ENCODE data around the gene NKAIN2.
"Not testable (repeated sequence)": the region's sequence is repeated elsewhere in the genome, so short reads cannot be mapped to it uniquely, and the experiment has no call there.

Gene NKAIN2

GRCh38 chr6:124535746-124536145 lies 732.1 kb downstream of the NKAIN2 start:
- DNase-seq = no peak

- DNase-seq = no peak
These were observed 732.6 kb downstream of the NKAIN2 start for GRCh38 chr6:124536157-124536841.

- no peak for DNase-seq
These were observed 733.2 kb downstream of the NKAIN2 start for GRCh38 chr6:124536842-124537191.

GRCh38 chr6:124539096-124539495 lies 735.4 kb downstream of the NKAIN2 start:
- DNase-seq = no peak

- no peak for DNase-seq
These were observed 737.9 kb downstream of the NKAIN2 start for GRCh38 chr6:124541573-124541972.

GRCh38 chr6:124546601-124547000 lies 742.9 kb downstream of the NKAIN2 start:
- no peak for DNase-seq

- no peak for DNase-seq
These were observed 748.1 kb downstream of the NKAIN2 start for GRCh38 chr6:124551711-124552233.

GRCh38 chr6:124557873-124558272 lies 754.2 kb downstream of the NKAIN2 start:
- no peak for DNase-seq

- DNase-seq = not testable (repeated sequence)
These were observed 756.4 kb downstream of the NKAIN2 start for GRCh38 chr6:124560078-124560477.

- no peak for DNase-seq
These were observed 757.4 kb downstream of the NKAIN2 start for GRCh38 chr6:124560873-124561567.

GRCh38 chr6:124561635-124562130 lies 758.0 kb downstream of the NKAIN2 start:
- DNase-seq = no peak

- not testable (repeated sequence) for DNase-seq
These were observed 760.5 kb downstream of the NKAIN2 start for GRCh38 chr6:124564125-124564524.

GRCh38 chr6:124567401-124567800 lies 763.7 kb downstream of the NKAIN2 start:
- DNase-seq = no peak

- no peak for DNase-seq
These were observed 770.3 kb downstream of the NKAIN2 start for GRCh38 chr6:124573953-124574352.

- no peak for DNase-seq
These were observed 774.1 kb downstream of the NKAIN2 start for GRCh38 chr6:124577734-124578281.

- no peak for DNase-seq
These were observed 786.3 kb downstream of the NKAIN2 start for GRCh38 chr6:124590001-124590400.

GRCh38 chr6:124599656-124600055 lies 796.0 kb downstream of the NKAIN2 start:
- no peak for DNase-seq

- DNase-seq = no peak
These were observed 801.1 kb downstream of the NKAIN2 start for GRCh38 chr6:124604719-124605118.

GRCh38 chr6:124607119-124607627 lies 803.5 kb downstream of the NKAIN2 start:
- no peak for DNase-seq

GRCh38 chr6:124613031-124613430 lies 809.4 kb downstream of the NKAIN2 start:
- no peak for DNase-seq

GRCh38 chr6:124622351-124622750 lies 818.7 kb downstream of the NKAIN2 start:
- no peak for DNase-seq

GRCh38 chr6:124633655-124634054 lies 830.0 kb downstream of the NKAIN2 start:
- no peak for DNase-seq

GRCh38 chr6:124640432-124640831 lies 836.8 kb downstream of the NKAIN2 start:
- DNase-seq = no peak

GRCh38 chr6:124655866-124656265 lies 852.2 kb downstream of the NKAIN2 start:
- DNase-seq = no peak
